ENCODE measurements around the gene ZNF433.
"Not testable (repeated sequence)": the region's sequence is repeated elsewhere in the genome, so short reads cannot be mapped to it uniquely, and the experiment has no call there.

DNA sequence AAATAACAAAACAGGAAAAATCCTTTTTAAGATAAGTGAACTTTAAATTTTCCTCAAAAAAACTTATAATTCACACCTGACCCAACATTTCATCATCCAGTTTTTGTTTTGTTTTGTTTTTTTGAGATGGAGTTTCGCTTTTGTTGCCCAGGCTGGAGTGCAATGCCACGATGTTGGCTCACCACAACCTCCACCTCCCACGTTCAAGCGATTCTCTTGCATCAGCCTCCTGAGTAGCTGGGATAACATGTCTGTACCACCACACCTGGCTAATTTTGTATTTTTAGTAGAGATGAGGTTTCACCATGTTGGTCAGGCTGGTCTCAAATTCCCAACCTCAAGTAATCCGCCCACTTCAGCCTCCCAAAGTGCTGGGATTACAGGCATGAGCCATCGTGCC lies 47.9 kb upstream of the ZNF433 start:
- TF ChIP-seq POLR2A (IDR thresholded peaks at IDR 0.05; ENCODE audit: low read depth, low read length); POLR2AphosphoS5 (IDR thresholded peaks at IDR 0.05; ENCODE audit: low read depth, low read length); TAF1 (IDR thresholded peaks at IDR 0.05; ENCODE audit: borderline replicate concordance, low read depth, low read length): not testable (repeated sequence)

Measured in GM12892 (cell line).